Hepatocyte (in vitro differentiated cells): ENCODE data around the gene KRT36.

Experiments used
- CTCF ChIP-seq: fragments of 200-600 bp; sonication (generic); IDR thresholded peaks from 2 replicates; pipeline ENCODE4 v1.5.1; 2016; ENCODE audit warnings: antibody characterized with exemption, mild to moderate bottlenecking; ENCODE audit not compliant: poor library complexity
- EZH2 ChIP-seq: fragments of 200-600 bp; sonication (generic); IDR thresholded peaks from 2 replicates; pipeline ENCODE4 v1.6.1; 2016; ENCODE audit warnings: antibody characterized with exemption, mild to moderate bottlenecking, borderline replicate concordance
- EZH2phosphoT487 ChIP-seq: fragments of 200-600 bp; sonication (generic); IDR thresholded peaks from one replicate; pipeline ENCODE4 v1.6.1; 2018; ENCODE audit warnings: antibody characterized with exemption, mild to moderate bottlenecking, low read depth, moderate library complexity; ENCODE audit not compliant: unreplicated experiment, severe bottlenecking

GRCh38 chr17:41505007-41505808 lies 15.5 kb upstream of the KRT36 start, which contains the start of gene KRT13:
- TF ChIP-seq CTCF (no peak), EZH2phosphoT487 (no peak), EZH2 (no peak)
